ENCODE results near the gene RORB. TPM values are rescaled to one million over a fixed set of nuclear protein-coding genes. Genes with fewer than 3 reads are reported as not detected.

RORB gene
- total RNA-seq, 2 experiments from 2014 or later = 0.08 to 0.16 TPM

DNA sequence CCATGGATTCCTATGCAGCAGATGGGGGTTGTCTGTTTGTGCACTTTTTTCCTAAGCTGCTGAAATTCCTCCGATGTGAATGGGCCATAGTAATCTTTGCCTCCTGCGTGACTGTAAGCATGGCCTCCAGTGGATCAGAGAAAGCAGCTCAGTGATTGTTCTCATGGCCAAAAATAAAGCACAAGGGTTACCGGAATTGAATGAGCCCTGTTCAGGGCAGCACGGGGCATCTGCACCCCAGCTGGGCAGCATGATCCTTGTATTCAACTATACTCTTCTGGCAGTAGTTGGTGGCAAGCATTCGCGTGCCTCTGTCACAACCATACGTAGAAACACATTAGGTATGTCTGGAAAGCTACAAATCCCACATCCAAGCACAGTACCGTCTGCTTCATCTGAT, 193.9 kb downstream of the RORB start:
- H3K4me1 Mint-ChIP-seq (ENCODE audit: low read depth) = no peaks in the 10 kb centered on the region
- no peak for ATAC-seq
- no peak overlapping the region for H3K4me3 Mint-ChIP-seq
- ChIA-PET CTCF (no interaction called here), POLR2A (no interaction called here)
- H3K36me3 Mint-ChIP-seq (ENCODE audit: low read depth) = no peaks in the 10 kb centered on the region
- H3K27me3 Mint-ChIP-seq (ENCODE audit: low read depth) = peaks cover 5% of the 10 kb centered on the region
- no peaks in the 10 kb centered on the region for H3K9me3 Mint-ChIP-seq (ENCODE audit: insufficient read depth)
- DNase-seq = no peak
- no peak overlapping the region for H3K27ac Mint-ChIP-seq

DNA sequence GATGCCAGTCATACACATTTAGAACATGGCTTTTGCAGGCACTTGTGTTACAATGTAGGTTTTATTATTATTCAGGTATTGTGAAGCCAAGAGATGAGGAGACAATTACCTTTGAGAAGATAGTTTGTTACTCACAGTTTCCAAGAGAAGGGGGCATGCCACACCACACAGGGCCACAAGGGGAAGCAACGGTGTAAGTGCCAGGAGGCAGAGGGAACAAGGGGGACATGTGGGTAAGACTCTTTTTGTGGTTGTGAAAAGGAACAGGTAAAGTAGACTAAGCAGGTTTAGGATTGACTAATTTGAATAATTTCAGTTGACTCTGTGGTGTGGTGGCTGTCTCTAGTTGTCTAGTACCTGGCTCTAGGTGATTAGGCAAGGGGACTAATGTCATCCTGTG, 199.4 kb downstream of the RORB start:
- Mint-ChIP-seq H3K9me3 (ENCODE audit: insufficient read depth) (no peaks in the 10 kb centered on the region), H3K4me3 (no peak overlapping the region), H3K27ac (no peak overlapping the region), H3K4me1 (ENCODE audit: low read depth) (no peaks in the 10 kb centered on the region), H3K36me3 (ENCODE audit: low read depth) (no peaks in the 10 kb centered on the region), H3K27me3 (ENCODE audit: low read depth) (peaks cover 4% of the 10 kb centered on the region)
- ChIA-PET POLR2A (no interaction called here), CTCF (no interaction called here)
- ATAC-seq (no peak), DNase-seq (no peak)

DNA sequence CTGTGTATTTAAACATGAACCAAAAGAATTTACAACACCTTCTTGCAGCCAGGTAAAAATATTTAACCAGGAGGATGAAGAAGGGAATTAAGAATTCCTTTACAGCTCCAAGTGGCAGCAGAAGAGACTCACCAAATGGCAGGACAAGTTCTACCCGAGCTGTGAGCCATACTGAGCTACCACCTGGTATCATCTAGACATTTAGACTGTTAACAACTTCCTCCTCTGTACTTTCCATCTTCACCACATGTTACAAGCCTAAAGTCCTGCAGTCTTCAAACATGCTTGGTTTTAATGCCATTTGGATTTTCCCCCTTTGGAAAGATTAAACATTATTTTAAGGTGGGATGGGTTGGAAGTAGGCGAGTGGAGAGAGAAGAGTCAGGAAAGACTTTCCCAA, 200.4 kb downstream of the RORB start:
- H3K27me3 Mint-ChIP-seq (ENCODE audit: low read depth) = peaks cover 4% of the 10 kb centered on the region
- CTCF ChIA-PET = no interaction called here
- no peak overlapping the region for H3K4me3 Mint-ChIP-seq
- no peaks in the 10 kb centered on the region for H3K9me3 Mint-ChIP-seq (ENCODE audit: insufficient read depth)
- no peak overlapping the region for H3K27ac Mint-ChIP-seq
- H3K4me1 Mint-ChIP-seq (ENCODE audit: low read depth) = no peaks in the 10 kb centered on the region
- H3K36me3 Mint-ChIP-seq (ENCODE audit: low read depth) = no peaks in the 10 kb centered on the region
- DNase-seq (no peak), ATAC-seq (no peak)
- POLR2A ChIA-PET = no interaction called here

GRCh38 chr9:74711341-74711740, 214.2 kb downstream of the RORB start:
- DNase-seq (no peak), ATAC-seq (no peak)
- Mint-ChIP-seq H3K4me1 (ENCODE audit: low read depth) (no peaks in the 10 kb centered on the region), H3K27me3 (ENCODE audit: low read depth) (no peaks in the 10 kb centered on the region), H3K9me3 (ENCODE audit: insufficient read depth) (no peaks in the 10 kb centered on the region), H3K4me3 (no peak overlapping the region), H3K27ac (no peak overlapping the region), H3K36me3 (ENCODE audit: low read depth) (no peaks in the 10 kb centered on the region)
- ChIA-PET CTCF (no interaction called here), POLR2A (no interaction called here)

DNA sequence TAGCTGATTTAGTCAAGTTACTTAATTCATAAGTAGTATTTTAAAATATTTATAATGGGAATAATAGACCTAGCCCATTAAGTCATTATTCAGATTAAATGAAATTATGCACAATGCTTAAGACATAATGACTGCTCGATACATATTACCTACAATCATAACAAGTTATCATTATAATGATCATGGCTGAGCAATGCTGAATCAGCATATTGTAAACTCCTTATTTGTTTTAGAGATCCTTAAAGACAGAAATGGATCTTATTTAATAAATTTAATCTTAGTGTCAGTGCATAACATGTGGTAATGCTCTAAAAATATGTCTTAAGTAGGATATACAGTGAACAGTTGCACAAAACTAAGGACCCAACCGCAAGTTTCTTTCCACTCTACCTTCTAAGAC, 221.6 kb downstream of the RORB start:
- peaks cover 2% of the 10 kb centered on the region for H3K27me3 Mint-ChIP-seq (ENCODE audit: low read depth)
- ChIA-PET CTCF (no interaction called here), POLR2A (no interaction called here)
- no peak overlapping the region for H3K4me3 Mint-ChIP-seq
- DNase-seq = no peak
- H3K9me3 Mint-ChIP-seq (ENCODE audit: insufficient read depth) = no peaks in the 10 kb centered on the region
- no peak overlapping the region for H3K27ac Mint-ChIP-seq
- H3K36me3 Mint-ChIP-seq (ENCODE audit: low read depth) = no peaks in the 10 kb centered on the region
- ATAC-seq = no peak
- no peaks in the 10 kb centered on the region for H3K4me1 Mint-ChIP-seq (ENCODE audit: low read depth)

DNA sequence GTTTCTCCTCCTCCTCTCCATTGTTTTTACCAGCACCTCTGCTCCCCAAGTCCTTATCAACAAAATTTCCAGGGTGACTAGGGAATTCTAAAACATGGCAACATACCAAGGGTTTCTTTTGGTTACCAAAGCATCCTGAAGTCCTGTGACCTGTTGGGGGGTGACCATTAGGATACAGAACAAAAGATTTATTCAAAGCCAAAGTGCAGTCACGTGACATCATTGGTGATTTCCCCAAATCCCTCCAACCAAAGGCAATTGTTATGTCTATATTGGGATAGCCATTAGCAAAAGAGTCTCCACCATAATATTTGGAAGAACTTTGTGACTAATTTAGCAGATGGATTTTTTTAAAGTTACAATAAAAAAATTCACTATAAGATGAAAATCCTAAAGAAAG, 222.2 kb downstream of the RORB start:
- H3K36me3 Mint-ChIP-seq (ENCODE audit: low read depth) = no peaks in the 10 kb centered on the region
- ATAC-seq = no peak
- no peak for DNase-seq
- ChIA-PET CTCF (no interaction called here), POLR2A (no interaction called here)
- H3K4me3 Mint-ChIP-seq = no peak overlapping the region
- no peak overlapping the region for H3K27ac Mint-ChIP-seq
- H3K27me3 Mint-ChIP-seq (ENCODE audit: low read depth) = peaks cover 2% of the 10 kb centered on the region
- no peaks in the 10 kb centered on the region for H3K4me1 Mint-ChIP-seq (ENCODE audit: low read depth)
- H3K9me3 Mint-ChIP-seq (ENCODE audit: insufficient read depth) = no peaks in the 10 kb centered on the region

- ATAC-seq (no peak), DNase-seq (no peak)
- ChIA-PET POLR2A (no interaction called here), CTCF (no interaction called here)
- Mint-ChIP-seq H3K27me3 (ENCODE audit: low read depth) (peaks cover 2% of the 10 kb centered on the region), H3K36me3 (ENCODE audit: low read depth) (no peaks in the 10 kb centered on the region), H3K4me3 (no peak overlapping the region), H3K4me1 (ENCODE audit: low read depth) (no peaks in the 10 kb centered on the region), H3K9me3 (ENCODE audit: insufficient read depth) (no peaks in the 10 kb centered on the region), H3K27ac (no peak overlapping the region)
Measured at GRCh38 chr9:74721696-74722660, 224.8 kb downstream of the RORB start.

- Mint-ChIP-seq H3K4me3 (no peak overlapping the region), H3K36me3 (ENCODE audit: low read depth) (no peaks in the 10 kb centered on the region), H3K4me1 (ENCODE audit: low read depth) (no peaks in the 10 kb centered on the region), H3K27me3 (ENCODE audit: low read depth) (peaks cover 5% of the 10 kb centered on the region), H3K27ac (no peak overlapping the region), H3K9me3 (ENCODE audit: insufficient read depth) (no peaks in the 10 kb centered on the region)
- ATAC-seq (no peak), DNase-seq (no peak)
- POLR2A ChIA-PET = no interaction called here
- CTCF ChIA-PET = no interaction called here
Measured at GRCh38 chr9:74724317-74724716, 227.2 kb downstream of the RORB start.

DNA sequence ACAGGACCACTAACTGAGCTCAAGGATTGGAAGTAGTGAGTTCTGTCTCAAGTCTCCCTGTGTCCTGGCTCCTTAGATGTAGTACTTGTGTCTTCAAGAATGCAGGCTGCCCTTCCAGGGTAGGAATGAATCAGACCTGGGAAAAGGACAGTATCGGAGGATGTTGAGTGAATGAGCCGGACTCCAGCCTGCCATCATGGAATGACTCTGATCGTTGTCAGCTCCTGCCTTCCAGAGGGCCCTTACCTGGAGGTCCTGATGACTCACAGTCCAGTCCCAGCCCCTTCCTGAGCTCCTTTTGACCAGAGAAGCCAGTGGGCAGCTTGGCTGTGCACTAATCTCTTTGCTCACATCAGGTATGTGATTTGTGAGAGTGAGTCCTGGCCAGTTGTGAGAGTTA, 229.4 kb downstream of the RORB start:
- H3K4me3 Mint-ChIP-seq = no peak overlapping the region
- no peaks in the 10 kb centered on the region for H3K9me3 Mint-ChIP-seq (ENCODE audit: insufficient read depth)
- ChIA-PET CTCF (no interaction called here), POLR2A (no interaction called here)
- no peak for ATAC-seq
- H3K36me3 Mint-ChIP-seq (ENCODE audit: low read depth) = no peaks in the 10 kb centered on the region
- peaks cover 5% of the 10 kb centered on the region for H3K27me3 Mint-ChIP-seq (ENCODE audit: low read depth)
- H3K4me1 Mint-ChIP-seq (ENCODE audit: low read depth) = no peaks in the 10 kb centered on the region
- no peak for DNase-seq
- no peak overlapping the region for H3K27ac Mint-ChIP-seq

DNA sequence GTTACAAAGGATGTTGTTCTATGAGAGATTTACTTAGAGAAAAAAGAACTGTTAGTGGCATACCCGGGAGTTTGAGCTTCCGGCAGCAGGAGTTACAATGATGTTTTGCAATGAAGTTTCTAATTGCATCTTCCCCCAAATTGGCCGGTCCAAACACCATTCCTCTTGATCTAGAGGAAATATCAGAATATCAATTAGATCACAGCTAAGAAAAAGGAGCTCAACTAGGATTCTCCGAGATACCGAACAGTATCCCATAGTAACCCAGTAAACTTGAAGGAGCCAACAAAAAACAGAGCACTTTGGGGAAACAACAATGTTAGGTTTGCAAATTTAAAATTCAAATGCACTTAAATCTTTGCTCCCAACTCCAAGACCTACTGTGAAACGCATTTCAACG, 231.0 kb downstream of the RORB start:
- ATAC-seq = no peak
- no peak overlapping the region for H3K4me3 Mint-ChIP-seq
- H3K4me1 Mint-ChIP-seq (ENCODE audit: low read depth) = no peaks in the 10 kb centered on the region
- ChIA-PET POLR2A (no interaction called here), CTCF (no interaction called here)
- peaks cover 5% of the 10 kb centered on the region for H3K27me3 Mint-ChIP-seq (ENCODE audit: low read depth)
- H3K9me3 Mint-ChIP-seq (ENCODE audit: insufficient read depth) = no peaks in the 10 kb centered on the region
- H3K36me3 Mint-ChIP-seq (ENCODE audit: low read depth) = no peaks in the 10 kb centered on the region
- no peak overlapping the region for H3K27ac Mint-ChIP-seq
- DNase-seq = no peak

DNA sequence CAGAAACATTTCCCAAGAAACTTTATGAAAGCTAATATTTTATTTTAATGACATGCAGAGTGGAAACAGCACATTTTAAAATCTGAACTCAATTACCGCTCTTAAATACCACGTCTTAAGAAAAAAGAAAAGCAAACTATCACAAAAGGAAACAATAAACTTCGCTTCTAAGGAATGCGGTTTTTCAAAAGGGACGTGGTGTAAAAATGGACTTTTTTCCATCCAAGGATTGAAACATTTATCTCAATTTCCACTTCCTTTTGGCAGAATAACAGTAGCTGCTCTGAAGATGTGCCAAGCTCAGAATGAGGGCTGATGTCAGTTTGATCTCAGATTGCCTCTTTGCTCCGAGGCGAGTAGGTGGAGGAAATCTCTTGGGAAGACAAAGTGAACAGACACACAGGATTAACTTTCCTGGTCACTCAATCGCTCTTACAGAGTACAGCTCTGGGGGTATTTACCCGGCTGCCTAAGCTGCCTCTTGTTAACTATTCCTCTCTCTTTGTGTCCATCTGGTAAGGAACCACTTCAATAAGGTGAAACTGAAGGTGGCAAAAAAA, 232.1 kb downstream of the RORB start:
- Mint-ChIP-seq H3K27me3 (ENCODE audit: low read depth) (peaks cover 5% of the 10 kb centered on the region), H3K36me3 (ENCODE audit: low read depth) (no peaks in the 10 kb centered on the region), H3K4me1 (ENCODE audit: low read depth) (no peaks in the 10 kb centered on the region), H3K9me3 (ENCODE audit: insufficient read depth) (no peaks in the 10 kb centered on the region), H3K27ac (no peak overlapping the region), H3K4me3 (no peak overlapping the region)
- ATAC-seq (no peak), DNase-seq (no peak)
- ChIA-PET CTCF (no interaction called here), POLR2A (no interaction called here)

GRCh38 chr9:74735761-74736160, 238.6 kb downstream of the RORB start:
- ATAC-seq (no peak), DNase-seq (no peak)
- H3K27ac Mint-ChIP-seq = no peak overlapping the region

DNA sequence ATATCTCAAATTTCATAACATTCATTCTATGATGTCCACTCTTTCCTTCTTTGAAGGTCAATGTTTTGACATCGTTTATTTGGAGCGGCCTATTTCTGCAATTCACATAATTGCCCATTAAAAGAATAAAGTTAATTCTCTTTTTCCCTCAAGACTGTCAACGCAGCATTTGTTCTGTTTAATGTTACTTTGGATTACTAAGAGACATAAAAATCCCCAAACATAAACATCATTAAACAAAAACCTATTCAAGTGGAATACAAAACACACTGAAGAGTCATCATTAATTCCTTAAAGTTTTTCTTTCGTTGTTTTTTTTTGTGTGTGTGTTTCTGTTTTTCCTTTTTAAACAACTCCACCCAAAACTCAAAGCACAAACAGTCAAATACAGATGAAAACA, 239.5 kb downstream of the RORB start:
- H3K27ac Mint-ChIP-seq = no peak overlapping the region
- no peaks in the 10 kb centered on the region for H3K9me3 Mint-ChIP-seq (ENCODE audit: insufficient read depth)
- peaks cover 6% of the 10 kb centered on the region for H3K27me3 Mint-ChIP-seq (ENCODE audit: low read depth)
- no peak overlapping the region for H3K4me3 Mint-ChIP-seq
- no peaks in the 10 kb centered on the region for H3K36me3 Mint-ChIP-seq (ENCODE audit: low read depth)
- ATAC-seq (no peak), DNase-seq (no peak)
- ChIA-PET POLR2A (no interaction called here), CTCF (no interaction called here)
- peaks cover 4% of the 10 kb centered on the region for H3K4me1 Mint-ChIP-seq (ENCODE audit: low read depth)

More at GRCh38 chr9:74735761-74736160, 238.6 kb downstream of the RORB start:
- Mint-ChIP-seq H3K27me3 (ENCODE audit: low read depth) (peaks cover 6% of the 10 kb centered on the region), H3K4me3 (no peak overlapping the region), H3K36me3 (ENCODE audit: low read depth) (no peaks in the 10 kb centered on the region), H3K9me3 (ENCODE audit: insufficient read depth) (no peaks in the 10 kb centered on the region), H3K4me1 (ENCODE audit: low read depth) (peaks cover 4% of the 10 kb centered on the region)
- ChIA-PET CTCF (no interaction called here), POLR2A (no interaction called here)
